HEK293T (cell line): Measurements from ENCODE around the gene PAQR8.

Experiments
- CTCF ChIA-PET: fragments of 350-600 bp; formaldehyde crosslinking; extraction: SDS; loops from one replicate; lab custom pipeline; 2021; ENCODE audit warnings: antibody characterized with exemption, inconsistent platforms; lab: Yijun Ruan, JAX
- POLR2A ChIA-PET: fragments of 350-600 bp; formaldehyde crosslinking; extraction: SDS; loops from one replicate; lab custom pipeline; 2020; ENCODE audit warnings: antibody characterized with exemption, inconsistent platforms; lab: Yijun Ruan, JAX
- DNase-seq: peaks from one replicate; pipeline ENCODE4 v3.0.0; 2012; ENCODE audit warnings: mixed read lengths; ENCODE audit errors: extremely low spot score
- BHLHE40 ChIP-seq: fragments of 450-650 bp; IDR thresholded peaks from 2 replicates; pipeline ENCODE4 v1.6.1; 2016; ENCODE audit warnings: mild to moderate bottlenecking, moderate library complexity, borderline replicate concordance
- CTBP1 ChIP-seq: fragments of 450-650 bp; IDR thresholded peaks from 2 replicates; pipeline ENCODE4 v1.6.1; 2016; ENCODE audit warnings: borderline replicate concordance
- ELF4 ChIP-seq: fragments of 450-650 bp; IDR thresholded peaks from 2 replicates; pipeline ENCODE4 v1.6.1; 2017; ENCODE audit warnings: antibody characterized with exemption
- FOXA1 ChIP-seq: fragments of 450-650 bp; IDR thresholded peaks from 2 replicates; pipeline ENCODE4 v1.6.1; 2016; ENCODE audit warnings: mild to moderate bottlenecking
- FOXK2 ChIP-seq: fragments of 450-650 bp; IDR thresholded peaks from 2 replicates; pipeline ENCODE4 v1.6.1; 2016; ENCODE audit warnings: mild to moderate bottlenecking
- HDGF ChIP-seq: fragments of 450-650 bp; IDR thresholded peaks from 2 replicates; pipeline ENCODE4 v1.6.1; 2017; ENCODE audit warnings: antibody characterized with exemption, borderline replicate concordance
- L3MBTL2 ChIP-seq: fragments of 450-650 bp; conservative IDR thresholded peaks from 2 replicates; pipeline ENCODE4 v1.6.1; 2016; ENCODE audit warnings: mild to moderate bottlenecking
- LEF1 ChIP-seq: fragments of 450-650 bp; IDR thresholded peaks from 2 replicates; pipeline ENCODE4 v1.6.1; 2017; ENCODE audit warnings: mild to moderate bottlenecking, borderline replicate concordance
- NFRKB ChIP-seq: fragments of 450-650 bp; IDR thresholded peaks from 2 replicates; pipeline ENCODE4 v1.6.1; 2016; ENCODE audit warnings: mild to moderate bottlenecking, moderate library complexity
- SP1 ChIP-seq: fragments of 450-650 bp; IDR thresholded peaks from 2 replicates; pipeline ENCODE4 v1.6.1; 2017
- SUZ12 ChIP-seq: fragments of 450-650 bp; IDR thresholded peaks from 2 replicates; pipeline ENCODE4 v1.6.1; 2016; ENCODE audit warnings: mild to moderate bottlenecking
- ZNF384 ChIP-seq: fragments of 450-650 bp; IDR thresholded peaks from 2 replicates; pipeline ENCODE4 v1.6.1; 2016
- TF ChIP-seq, protein P1 (sequence below): fragments of 450-650 bp; IDR thresholded peaks from 2 replicates; pipeline ENCODE4 v1.6.1; 2016

PAQR8 gene

DNA sequence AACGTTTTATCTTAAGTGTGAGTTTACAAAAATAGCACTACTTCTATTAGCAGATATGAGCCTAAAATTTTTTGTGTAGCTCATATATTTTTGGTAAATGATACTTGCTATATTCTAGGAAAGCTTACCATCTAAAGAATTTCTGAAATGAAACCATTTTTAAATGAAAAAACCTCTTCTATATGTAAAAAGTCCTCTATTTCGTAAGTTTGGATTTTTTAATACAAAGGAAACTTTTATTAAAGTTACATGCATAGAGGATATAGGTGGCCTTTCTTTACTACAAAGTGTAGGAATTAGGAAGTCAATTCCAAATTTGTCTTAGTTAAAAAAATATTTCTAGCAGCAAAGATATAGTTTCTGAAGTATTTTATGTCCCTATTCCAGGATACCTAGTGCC lies 77.0 kb downstream of the PAQR8 start:
- DNase-seq = no peak
- TF ChIP-seq SUZ12 = no peak
- ChIA-PET CTCF (interaction anchor here (0.7 kb wide), 1 partner anchor 149 kb away, joined by 3 read pairs; no protein-coding TSS in a partner anchor), POLR2A (no interaction called here)

DNA sequence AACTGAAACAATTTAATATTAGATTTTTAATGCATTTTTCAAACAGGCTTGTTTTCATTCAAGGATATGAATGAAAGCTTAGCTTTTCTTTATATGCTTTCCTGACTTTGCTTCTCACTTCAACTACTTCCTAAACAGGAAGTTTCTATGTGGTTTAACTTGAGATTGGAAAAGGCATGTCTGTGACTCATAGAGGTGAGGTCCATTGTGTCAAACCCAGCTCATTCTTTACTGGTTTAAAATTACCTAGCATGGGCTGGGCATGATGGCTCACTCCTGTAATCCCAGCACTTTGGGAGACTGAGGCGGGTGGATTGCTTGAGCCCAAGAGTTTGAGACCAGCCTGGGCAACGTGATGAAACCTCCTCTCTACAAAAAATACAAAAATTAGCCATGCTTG lies 92.6 kb downstream of the PAQR8 start:
- no peak for DNase-seq
- CTCF ChIA-PET = no interaction called here
- POLR2A ChIA-PET = no interaction called here

DNA sequence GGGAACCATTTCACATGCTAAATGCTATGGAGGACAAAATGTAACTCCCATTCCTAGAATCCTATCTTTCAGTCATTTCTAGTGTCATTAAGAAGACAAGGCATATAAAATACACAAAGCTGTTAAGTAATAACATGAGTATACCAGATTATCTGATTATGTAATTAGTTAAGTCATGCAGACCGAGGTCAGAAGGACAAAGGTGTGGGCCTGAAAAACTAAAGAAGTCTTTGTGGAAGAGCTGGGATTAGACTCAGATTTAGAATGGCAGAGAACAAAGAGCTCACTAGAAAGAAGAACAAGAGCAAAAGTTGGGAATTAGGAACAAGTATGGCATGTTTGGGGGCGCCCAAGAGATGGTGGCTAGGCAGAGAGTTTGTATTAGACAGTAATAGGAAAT lies 95.1 kb downstream of the PAQR8 start:
- no peak for DNase-seq
- no peak for TF ChIP-seq LEF1
- TF ChIP-seq CTBP1 = no peak
- TF ChIP-seq HDGF = no peak
- no peak for TF ChIP-seq ELF4
- TF ChIP-seq ZNF384 = no peak
- TF ChIP-seq, protein P1, sequence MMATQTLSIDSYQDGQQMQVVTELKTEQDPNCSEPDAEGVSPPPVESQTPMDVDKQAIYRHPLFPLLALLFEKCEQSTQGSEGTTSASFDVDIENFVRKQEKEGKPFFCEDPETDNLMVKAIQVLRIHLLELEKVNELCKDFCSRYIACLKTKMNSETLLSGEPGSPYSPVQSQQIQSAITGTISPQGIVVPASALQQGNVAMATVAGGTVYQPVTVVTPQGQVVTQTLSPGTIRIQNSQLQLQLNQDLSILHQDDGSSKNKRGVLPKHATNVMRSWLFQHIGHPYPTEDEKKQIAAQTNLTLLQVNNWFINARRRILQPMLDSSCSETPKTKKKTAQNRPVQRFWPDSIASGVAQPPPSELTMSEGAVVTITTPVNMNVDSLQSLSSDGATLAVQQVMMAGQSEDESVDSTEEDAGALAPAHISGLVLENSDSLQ = no peak
- no peak for TF ChIP-seq SP1
- POLR2A ChIA-PET = no interaction called here
- CTCF ChIA-PET = no interaction called here

More for the DNA sequence above, 92.6 kb downstream of the PAQR8 start:
- TF ChIP-seq FOXA1 (no peak), SUZ12 (no peak), FOXK2 (no peak), ELF4 (no peak), NFRKB (no peak), HDGF (no peak), ZNF384 (no peak), L3MBTL2 (no peak), BHLHE40 (no peak)
- TF ChIP-seq, protein P1 = no peak
